Endometrial microvascular endothelial cells (primary cell): ENCODE measurements around the gene TEAD4. TPM values are rescaled to one million over a fixed set of nuclear protein-coding genes. Genes with fewer than 3 reads are reported as not detected.

ENCODE experiments used
- in situ Hi-C: cut with HindIII; loops from 2 replicates; pipeline ENCODE4 v1.10.0; 2017; ENCODE audit warnings: low sequenced_read_pairs, low pct_unique_long_range_greater_than_20kb; ENCODE audit errors: inconsistent ontology term
- total RNA-seq: library from RNA; depleted of rRNA; stranded (reverse); fragments of >200 nt; gene quantifications from one replicate; pipeline ENCODE4 v1.2.3, GENCODE V29; 2015; ENCODE audit errors: inconsistent ontology term

TEAD4 gene
- total RNA-seq, 1 donor from 2014 or later: 78.1 TPM

DNA sequence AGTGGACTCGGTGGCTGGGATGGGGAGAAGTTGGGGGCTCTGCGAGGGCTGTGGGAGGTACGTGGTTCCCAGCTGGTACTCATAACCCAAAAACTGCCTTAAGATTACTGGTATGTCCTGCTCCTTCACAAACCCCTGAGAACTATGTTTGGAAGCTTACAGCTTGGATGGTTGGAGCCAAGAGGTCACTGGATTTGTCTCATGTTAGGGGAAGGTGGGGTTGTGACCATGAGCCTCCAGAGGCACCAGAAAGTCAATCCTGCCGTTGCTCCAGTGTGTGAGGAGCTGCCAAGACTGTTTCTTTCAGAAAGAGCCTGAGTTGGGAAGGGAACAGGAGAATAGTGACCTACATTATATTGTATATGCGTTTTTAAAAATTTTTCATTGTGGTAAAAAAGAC lies 33.5 kb downstream of the TEAD4 start:
- in situ Hi-C loops: no loop called here

DNA sequence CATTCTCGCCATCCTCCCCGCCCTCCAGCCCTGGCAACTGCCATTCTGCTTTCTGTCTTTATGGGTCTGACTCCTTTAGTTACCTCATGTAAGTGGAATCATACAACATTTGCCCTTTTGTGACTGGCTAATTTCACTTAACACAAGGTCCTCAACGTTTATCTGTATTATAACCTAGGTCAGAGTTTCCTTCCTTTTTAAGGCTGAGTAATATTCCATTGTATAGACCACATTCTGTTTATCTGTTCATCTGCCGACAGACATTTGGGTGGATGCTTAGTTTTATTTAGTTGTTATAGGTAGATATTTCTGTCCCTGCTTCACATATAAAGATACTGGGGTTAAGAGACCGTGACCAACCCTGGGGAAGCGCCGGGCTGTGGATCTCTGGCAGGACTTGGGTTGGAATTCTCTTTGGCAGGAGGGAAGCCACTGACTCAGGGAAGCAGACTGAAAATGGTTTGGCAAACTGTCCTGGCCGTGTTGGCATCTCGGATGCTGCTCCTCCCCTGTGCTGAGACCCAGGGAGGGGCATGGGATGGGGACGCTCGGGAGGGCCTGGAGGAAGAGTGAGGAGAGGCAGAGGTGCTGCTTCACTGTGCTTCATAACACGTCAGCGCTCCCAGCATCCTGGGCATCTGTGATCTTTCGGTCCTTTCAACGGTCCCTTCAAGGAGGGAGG lies 38.9 kb downstream of the TEAD4 start:
- in situ Hi-C loops: no loop called here

DNA sequence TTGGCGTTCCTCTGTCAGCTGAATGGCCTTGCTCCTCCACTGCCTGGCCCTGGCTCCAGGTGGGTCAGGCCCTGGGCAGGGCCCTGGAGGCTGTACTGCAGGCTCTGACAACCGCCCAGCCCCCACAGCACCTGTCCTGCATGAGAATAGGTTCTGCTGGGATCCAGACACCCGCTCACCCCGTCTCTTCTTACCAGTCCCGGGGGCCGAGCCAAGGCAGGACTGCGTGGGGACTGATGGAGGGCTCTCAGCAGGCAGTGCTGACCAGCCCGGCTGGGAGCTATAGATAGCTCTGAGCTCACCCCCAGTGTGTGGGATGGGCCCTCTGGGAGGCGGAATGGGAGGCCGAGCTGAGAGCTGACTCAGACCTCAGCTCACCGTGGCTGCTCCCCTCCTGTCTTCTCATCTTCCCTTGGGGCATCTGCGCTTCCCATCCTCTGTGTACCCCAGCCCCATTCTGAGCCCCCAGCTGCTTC lies 39.6 kb downstream of the TEAD4 start:
- in situ Hi-C loops: no loop called here

DNA sequence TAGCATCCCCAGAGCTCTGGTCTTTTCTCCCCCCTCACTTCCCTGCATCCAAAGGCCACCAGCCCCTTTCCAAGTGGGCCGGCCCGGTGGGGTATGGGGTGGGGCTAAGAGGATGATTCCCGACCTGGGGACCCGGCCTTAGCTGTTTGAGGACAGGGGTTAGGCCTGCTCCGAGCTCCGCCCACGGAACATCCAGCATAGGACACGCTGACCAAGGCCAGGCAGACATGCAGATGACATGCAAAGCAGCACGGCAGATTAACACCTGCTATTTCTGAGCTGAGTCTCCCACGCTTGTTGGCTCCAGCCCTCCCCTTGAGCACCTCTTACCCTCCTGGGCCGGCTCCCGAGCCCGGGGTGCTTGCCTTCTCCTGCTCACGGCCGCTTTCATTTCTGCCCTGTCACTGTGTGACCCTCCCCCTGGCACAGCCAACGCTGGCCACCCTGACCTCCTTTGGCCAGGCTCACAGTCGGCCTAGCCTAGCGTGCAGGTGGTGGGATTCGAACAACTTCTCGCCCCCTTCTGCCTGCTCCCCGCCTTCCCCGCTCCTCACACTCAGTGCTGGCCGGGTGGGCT lies 40.2 kb downstream of the TEAD4 start:
- in situ Hi-C loops: no loop called here

DNA sequence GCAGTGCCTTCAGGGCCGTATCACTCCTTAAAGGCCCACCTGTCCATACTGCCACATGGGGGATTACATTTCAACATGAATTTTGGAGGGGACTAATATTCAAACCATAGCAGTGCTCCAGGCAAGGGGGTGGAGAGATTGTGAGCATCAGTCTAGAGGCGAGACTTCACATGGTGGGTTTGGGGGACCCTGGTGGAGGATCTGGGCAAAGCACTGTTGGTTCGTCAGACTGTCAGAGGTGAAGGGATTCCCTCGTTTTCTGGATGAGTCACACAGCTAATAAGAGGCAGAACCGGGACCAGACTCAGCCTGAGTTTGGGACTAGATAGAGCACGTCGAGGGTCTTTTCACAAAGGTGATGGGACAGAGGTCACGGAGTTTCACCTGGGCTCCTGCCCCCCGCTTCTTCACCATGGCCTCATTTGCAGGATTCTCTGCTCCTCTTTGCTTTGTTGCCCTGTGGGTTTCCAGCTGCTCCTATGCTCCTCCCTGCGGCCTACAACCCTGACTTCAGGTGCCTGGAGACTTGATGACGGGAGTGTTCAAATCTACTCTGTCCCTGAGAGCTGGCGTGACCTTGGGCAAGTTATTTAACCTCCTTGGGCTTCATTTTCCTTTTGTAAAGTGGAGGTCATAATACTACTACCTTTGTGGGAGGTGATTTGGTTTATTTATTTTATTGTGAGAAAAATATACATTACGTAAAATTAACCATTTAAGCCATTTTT lies 41.5 kb downstream of the TEAD4 start:
- in situ Hi-C loops: no loop called here

DNA sequence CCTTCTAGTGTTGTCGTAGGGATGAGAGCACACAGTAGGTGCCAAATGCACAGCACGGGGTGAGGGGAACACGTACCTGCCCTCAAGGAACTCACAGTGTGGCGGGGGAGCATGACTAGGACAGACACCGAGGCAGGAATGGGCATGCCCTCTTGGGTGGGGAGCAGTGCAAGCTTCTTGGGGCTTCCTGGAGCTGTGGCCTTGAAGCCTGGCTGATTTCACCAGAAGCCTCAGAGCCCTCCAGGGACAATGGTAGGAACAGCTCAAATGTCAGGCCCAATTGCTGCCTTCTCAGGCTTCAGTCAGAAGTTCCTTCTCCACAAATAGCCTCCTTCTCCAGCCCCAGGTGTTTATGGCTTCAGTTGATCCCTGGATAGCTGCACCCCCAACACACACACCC lies 43.4 kb downstream of the TEAD4 start:
- in situ Hi-C loops: no loop called here

DNA sequence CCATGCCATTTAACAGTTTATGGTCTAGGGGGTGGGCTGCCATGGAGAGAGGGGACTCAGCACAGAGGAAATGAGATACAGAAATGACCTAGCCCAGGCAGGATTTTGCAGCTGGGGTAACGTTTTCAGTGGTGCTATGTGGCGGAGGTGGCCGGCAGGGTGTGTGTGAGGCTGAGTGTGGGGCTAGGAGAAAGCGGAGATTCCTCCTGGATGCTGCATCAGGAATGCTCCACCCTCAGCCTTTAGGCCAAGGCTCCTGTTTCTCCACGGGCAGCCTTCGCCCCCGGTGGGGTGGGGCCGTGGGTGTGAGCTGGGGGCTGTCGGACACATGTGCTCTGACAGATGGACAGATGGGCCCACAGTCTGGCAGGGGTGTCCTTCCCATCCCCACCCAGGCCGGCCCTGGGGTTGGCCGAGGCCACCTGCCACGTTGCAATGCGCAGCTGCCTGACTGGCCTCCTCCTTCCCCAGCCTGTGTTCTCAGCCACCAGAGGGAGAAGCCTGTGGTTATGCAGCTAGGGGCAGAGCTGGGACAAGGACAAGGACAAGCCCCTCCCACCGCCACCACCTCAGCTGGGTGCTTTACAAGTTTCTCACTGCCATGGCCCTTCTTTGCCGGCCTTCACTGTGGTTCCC lies 44.3 kb downstream of the TEAD4 start:
- in situ Hi-C loops: no loop called here

DNA sequence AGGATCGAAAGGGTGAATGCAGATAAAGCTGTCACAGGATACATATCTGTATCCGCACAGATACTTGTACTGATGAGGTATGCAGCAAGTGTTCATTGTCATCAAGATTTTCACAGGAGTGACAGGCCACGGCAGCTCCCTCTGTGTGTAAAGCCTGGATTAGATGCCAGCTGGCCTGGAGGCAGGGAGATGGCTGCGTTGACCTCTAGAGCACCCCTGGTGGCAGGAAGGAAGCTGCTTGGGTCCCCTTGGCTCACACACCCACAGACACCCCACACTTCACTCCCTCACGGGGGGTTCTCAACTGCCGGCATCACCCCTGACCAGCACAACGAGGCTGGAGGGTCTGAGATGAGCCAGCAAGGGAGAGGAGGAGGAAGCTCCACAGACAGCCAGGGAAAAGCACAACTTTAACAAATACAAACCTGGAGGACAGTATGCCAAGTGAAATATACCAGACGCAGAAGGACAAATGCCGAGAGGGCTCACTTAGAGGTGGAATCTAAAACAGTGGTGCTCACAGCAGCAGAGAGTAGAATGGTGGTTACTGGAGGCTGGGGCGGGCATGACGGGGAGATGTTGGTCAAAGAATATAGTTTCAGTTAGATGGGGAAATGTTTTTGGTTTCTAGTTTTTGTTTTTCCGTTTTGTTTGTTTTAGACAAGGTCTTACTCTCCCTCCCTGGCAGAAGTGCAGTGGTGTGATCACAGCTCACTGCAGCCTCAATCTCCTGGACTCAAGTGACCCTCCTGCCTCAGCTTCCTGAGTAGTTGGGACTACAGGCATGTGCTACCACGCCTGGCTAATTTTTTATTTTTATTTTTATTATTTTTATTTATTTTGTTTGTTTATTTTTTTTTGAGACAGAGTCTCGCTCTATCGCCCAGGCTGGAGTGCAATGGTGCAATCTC lies 45.7 kb downstream of the TEAD4 start:
- in situ Hi-C loops: no loop called here

DNA sequence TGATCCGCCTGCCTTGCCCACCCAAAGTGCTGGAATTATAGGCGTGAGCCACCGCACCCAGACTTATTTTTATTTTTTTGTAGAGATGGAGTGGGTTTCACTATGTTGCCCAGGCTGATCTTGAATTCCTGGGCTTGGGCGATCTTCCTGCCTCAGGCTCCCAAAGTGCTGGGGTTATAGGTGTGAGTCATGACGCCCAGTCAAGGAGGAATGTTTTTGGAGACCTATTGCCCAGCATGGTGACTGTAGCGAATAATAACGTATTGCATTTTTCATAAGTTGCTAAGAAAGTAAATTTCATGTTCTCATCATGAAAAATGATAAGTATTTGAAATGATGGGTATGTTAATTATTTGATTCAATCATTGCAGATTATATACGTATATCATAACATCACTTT lies 46.5 kb downstream of the TEAD4 start:
- in situ Hi-C loops: no loop called here

DNA sequence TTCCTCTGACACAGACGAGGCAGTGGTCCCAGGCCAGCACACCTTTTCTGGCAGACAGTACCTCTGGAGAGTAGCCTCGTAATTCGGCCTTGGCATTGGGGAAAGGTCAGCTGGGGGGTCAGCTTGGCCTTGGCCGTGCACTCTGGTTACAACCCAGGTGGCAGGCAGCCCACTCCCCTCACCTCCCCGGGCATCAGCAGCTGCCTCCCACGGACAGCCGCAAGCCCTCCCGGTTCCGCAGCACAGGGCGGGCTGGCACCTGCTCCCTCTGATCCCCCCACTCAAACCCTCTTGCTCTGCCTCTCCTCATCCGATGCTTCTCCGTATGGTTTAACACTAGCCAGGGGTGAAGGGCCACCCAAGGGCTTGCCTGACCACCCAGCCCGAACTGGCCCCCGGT lies 50.6 kb downstream of the TEAD4 start:
- in situ Hi-C loops: no loop called here

DNA sequence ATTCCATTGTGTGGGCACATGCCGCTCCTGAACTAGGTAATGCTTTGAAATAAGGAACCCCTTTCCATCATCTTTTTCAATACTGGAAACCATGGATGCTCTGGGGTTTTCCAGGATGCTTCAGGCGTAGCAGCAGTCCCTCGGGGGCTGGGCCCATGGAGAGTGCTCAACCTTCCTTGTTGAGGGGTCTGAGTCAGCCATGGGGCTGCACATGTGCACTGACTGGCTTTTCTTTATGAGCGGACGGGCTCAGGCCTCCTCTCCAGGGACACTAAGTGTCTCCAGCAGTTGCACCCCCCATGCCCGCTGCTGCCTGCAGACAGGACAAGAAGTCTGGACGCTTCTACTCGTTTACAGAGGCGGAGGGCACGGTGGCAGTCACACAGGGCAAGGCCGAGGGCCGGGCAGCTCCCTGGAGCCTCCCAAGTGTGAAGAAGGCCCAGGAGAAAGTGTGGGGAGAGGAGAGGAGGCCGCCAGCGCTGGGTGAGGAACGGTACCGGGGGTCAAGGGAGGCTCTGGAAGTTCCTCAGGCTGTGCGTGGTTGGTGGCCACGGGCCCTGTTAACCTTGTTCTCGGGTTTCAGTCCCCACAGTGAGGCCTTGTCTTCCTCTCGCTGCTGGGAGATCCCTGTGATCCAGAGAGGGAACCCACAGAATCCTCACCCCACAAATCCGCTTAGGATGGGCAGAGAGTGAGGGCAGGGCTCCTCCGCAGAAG lies 51.2 kb downstream of the TEAD4 start:
- in situ Hi-C loops: no loop called here

DNA sequence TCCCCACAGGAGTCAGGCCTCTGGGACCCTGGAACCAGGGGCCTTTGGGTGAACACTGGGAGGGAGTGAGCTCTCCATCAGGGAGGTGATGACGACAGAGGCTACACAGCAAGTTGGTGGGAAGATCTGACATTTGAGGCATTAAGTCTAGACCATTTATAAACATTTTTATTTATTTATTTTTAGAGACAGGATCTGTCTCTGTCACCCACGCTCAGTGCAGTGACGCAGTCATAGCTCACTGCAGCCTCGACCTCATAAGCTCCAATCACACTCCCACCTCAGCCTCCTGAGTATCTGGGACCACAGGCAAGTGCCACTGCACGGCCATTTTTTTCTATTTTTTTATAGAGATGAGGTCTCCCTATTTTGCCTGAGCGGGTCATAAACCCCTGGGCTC lies 53.6 kb downstream of the TEAD4 start:
- in situ Hi-C loops: no loop called here

DNA sequence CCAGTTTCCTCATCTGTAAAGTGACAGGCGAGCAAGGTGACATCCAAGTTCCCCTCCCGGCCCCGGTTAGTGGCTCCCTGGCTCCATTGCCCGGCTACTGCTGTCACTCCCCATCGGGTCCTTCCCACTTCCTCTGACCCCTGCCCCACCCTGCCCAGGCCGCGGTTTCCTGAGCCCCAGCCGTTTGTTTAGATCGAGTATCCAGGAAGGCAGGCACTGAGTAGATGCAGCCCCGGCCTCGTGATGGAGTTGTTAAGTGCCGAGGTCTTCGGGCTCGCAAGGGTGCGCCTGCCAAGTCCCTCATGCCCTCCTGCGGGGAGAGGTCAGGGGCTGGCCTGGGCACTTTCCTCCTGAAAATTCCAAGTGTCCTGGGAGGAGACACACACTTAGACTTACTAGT lies 55.4 kb downstream of the TEAD4 start:
- in situ Hi-C loops: no loop called here

DNA sequence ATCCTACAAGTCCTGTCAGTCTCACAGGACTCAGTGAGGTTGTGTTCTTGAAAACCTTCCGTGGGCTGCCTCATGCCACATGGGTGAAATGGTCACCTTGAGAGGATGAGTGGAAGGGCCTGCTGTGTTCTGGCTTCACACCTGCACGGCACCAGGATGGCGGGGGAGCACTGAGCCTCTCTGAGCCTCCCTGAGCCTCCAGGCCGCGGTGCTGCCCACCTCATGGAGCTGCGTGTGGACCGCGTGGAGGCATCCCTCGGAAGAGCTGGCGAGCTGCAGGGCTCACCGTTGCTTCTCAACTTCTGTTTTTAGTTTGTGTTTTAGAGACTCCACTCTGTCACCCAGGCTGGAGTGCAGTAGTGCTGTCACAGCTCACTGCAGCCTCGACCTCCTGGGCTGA lies 56.2 kb downstream of the TEAD4 start:
- in situ Hi-C loops: no loop called here

DNA sequence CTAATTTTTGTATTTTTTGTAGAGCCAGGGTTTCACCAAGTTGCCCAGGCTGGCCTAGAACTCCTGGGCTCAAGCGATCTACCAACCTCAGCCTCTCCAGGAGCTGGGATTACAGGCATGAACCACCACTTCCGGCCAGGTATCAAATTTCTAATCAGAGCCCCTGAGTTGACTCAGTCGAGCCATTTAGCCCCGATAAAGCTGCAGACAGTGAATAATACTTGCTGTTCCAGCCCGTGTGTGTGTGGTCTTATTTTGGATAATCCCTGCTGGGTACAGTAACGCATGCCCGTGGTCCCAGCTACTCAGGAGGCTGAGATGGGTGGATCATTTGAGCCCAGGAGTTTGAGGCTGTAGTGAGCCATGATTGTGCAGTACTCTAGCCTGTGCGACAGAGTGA lies 57.0 kb downstream of the TEAD4 start:
- in situ Hi-C loops: no loop called here

DNA sequence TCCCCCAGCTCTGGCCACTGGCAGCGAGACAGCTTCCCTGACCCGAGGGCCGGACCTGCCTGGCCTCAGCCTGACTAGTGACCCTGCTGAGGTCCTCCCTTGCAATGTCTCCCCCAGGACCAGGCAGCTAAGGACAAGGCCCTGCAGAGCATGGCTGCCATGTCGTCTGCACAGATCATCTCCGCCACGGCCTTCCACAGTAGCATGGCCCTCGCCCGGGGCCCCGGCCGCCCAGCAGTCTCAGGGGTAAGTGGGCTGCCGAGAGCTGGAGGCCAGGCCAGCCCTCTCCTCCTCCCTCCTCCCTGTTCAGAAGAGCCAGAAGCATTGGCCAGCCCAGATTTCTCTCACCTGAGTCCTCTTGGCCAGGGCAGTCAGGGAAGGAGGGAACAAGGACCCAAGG lies 58.1 kb downstream of the TEAD4 start:
- in situ Hi-C loops: no loop called here

DNA sequence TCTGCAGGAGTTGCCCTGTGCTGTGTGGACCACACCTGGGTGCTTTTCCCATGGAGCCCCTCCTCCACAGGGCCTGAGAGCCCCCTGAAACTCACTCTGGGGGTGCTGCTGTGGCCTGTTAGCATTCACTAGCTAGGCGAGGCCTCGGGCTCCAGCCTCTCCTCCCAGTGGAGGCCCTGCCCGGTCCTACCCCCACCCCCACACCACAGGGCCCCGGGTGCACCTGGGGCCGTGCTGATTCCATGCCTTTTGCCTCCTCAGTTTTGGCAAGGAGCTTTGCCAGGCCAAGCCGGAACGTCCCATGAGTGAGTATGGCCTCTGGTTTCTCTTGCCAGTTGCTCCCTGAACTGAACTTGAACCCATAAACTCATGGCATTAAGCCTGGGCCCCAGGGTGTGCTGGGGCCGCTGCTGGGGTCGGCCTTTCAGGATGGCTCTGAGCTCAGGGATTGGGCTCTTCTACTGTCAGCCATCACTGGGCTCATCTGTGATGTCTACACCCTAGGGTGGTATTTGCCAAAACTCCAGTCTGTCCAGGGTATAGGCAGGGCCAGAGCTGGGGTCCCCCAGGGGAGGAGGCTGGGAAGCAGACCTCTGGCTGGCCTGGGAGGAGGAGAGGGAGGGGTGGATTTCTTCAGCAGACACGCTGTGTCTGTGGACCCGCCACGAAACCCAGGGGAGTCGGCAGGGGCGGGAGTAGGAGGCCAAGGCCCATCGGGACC lies 59.2 kb downstream of the TEAD4 start:
- in situ Hi-C loops: no loop called here
